Vagina (tissue), 2 donors: ENCODE measurements around the gene GPC5. TPM values are rescaled to one million over a fixed set of nuclear protein-coding genes. Genes with fewer than 3 reads are reported as not detected.

Source experiments
- DNase-seq, 2 donors: peaks; one replicate each; pipeline ENCODE4 v3.0.0-alpha.2; 2017; ENCODE audit errors: extremely low spot score in 2 of 2
- H3K27ac ChIP-seq: fragments of 200-600 bp; sonication (generic); one replicate; pipeline ENCODE4 v1.5.1; 2019
- H3K27me3 ChIP-seq: fragments of 200-600 bp; sonication (generic); one replicate; pipeline ENCODE4 v1.5.1; 2019
- H3K36me3 ChIP-seq, 2 donors: fragments of 200-600 bp; sonication (generic); one replicate each; pipeline ENCODE4 v1.5.1; 2017 to 2019
- H3K4me1 ChIP-seq: fragments of 200-600 bp; sonication (generic); one replicate; pipeline ENCODE4 v1.5.1; 2019
- H3K4me3 ChIP-seq, 2 donors: fragments of 200-600 bp; sonication (generic); 1 replicate in 1 of 2; 2 replicates in 1 of 2; pipeline ENCODE4 v1.5.1; 2016 to 2019
- H3K9me3 ChIP-seq: fragments of 200-600 bp; sonication (generic); one replicate; pipeline ENCODE4 v1.5.1; 2019
- CTCF ChIP-seq, 3 experiments: fragments of 450-650 bp in 2 of 3; fragments of 200-600 bp in 1 of 3; sonication (generic) in 1 of 3; IDR thresholded peaks; one replicate each; pipeline ENCODE4 v1.5.1; 2017 to 2019; ENCODE audit warnings: antibody characterized with exemption in 3 of 3, mild to moderate bottlenecking in 2 of 3, moderate library complexity in 2 of 3
- POLR2A ChIP-seq, 2 donors: fragments of 450-650 bp; IDR thresholded peaks; one replicate each; pipeline ENCODE4 v1.6.1; 2017; ENCODE audit warnings: antibody characterized with exemption in 2 of 2, mild to moderate bottlenecking in 2 of 2, moderate library complexity in 2 of 2
- POLR2AphosphoS5 ChIP-seq, 2 donors: sonication (generic); formaldehyde crosslinking; IDR thresholded peaks; one replicate each; pipeline ENCODE4 v1.9.0; 2017; ENCODE audit warnings: antibody characterized with exemption in 2 of 2, mild to moderate bottlenecking in 2 of 2, low read depth in 1 of 2; ENCODE audit not compliant: insufficient read depth in 1 of 2
- intact Hi-C: fragments of 100-400 bp; cut with DNase I; formaldehyde crosslinking; loops from one replicate; pipeline ENCODE4 v1.15.1; 2023
- total RNA-seq: library from RNA; depleted of rRNA; stranded (reverse); fragments of >200 nt; gene quantifications from one replicate; pipeline ENCODE4 v1.2.3, GENCODE V29; 2016

The GPC5 gene
- total RNA-seq, 1 donor from 2014 or later = 1.7 TPM

GRCh38 chr13:91627952-91628739, 229.7 kb downstream of the GPC5 start:
- Histone ChIP-seq H3K9me3 (no peaks in the 10 kb centered on the region), H3K27ac (no peak overlapping the region), H3K4me3 (no peak overlapping the region), H3K36me3 (no peaks in the 10 kb centered on the region), H3K27me3 (no peaks in the 10 kb centered on the region), H3K4me1 (no peaks in the 10 kb centered on the region)
- TF ChIP-seq POLR2AphosphoS5 (IDR thresholded peaks at IDR 0.05; ENCODE audit: insufficient read depth in 1 of 2, low read depth in 1 of 2) (no peak), POLR2A (IDR thresholded peaks at IDR 0.05) (no peak), CTCF (IDR thresholded peaks at IDR 0.05) (no peak)
- intact Hi-C loops = no loop called here
- DNase-seq = no peak

- intact Hi-C loops = loop anchor here (5.0 kb wide), 1 partner anchor 121 kb away; no protein-coding TSS in a partner anchor
- no peak overlapping the region for H3K27ac ChIP-seq
- H3K4me1 ChIP-seq = no peaks in the 10 kb centered on the region
- no peak for DNase-seq
- H3K9me3 ChIP-seq = no peaks in the 10 kb centered on the region
- TF ChIP-seq POLR2AphosphoS5 (IDR thresholded peaks at IDR 0.05; ENCODE audit: insufficient read depth in 1 of 2, low read depth in 1 of 2) (no peak), CTCF (IDR thresholded peaks at IDR 0.05) (no peak), POLR2A (IDR thresholded peaks at IDR 0.05) (no peak)
- H3K27me3 ChIP-seq = no peaks in the 10 kb centered on the region
- H3K4me3 ChIP-seq = no peak overlapping the region
- no peaks in the 10 kb centered on the region for H3K36me3 ChIP-seq
Measured at GRCh38 chr13:91630946-91631345, 232.5 kb downstream of the GPC5 start.

GRCh38 chr13:91632086-91632485, 233.7 kb downstream of the GPC5 start:
- H3K4me1 ChIP-seq = no peaks in the 10 kb centered on the region
- H3K4me3 ChIP-seq = no peak overlapping the region
- no peaks in the 10 kb centered on the region for H3K27me3 ChIP-seq
- no peak overlapping the region for H3K27ac ChIP-seq
- intact Hi-C loops = loop anchor here (5.0 kb wide), 1 partner anchor 120 kb away; no protein-coding TSS in a partner anchor
- H3K9me3 ChIP-seq = no peaks in the 10 kb centered on the region
- H3K36me3 ChIP-seq = no peaks in the 10 kb centered on the region
- DNase-seq = no peak
- TF ChIP-seq POLR2AphosphoS5 (IDR thresholded peaks at IDR 0.05; ENCODE audit: insufficient read depth in 1 of 2, low read depth in 1 of 2) (no peak), CTCF (IDR thresholded peaks at IDR 0.05) (no peak), POLR2A (IDR thresholded peaks at IDR 0.05) (no peak)

- TF ChIP-seq POLR2AphosphoS5 (IDR thresholded peaks at IDR 0.05; ENCODE audit: insufficient read depth in 1 of 2, low read depth in 1 of 2) (no peak), POLR2A (IDR thresholded peaks at IDR 0.05) (no peak), CTCF (IDR thresholded peaks at IDR 0.05) (no peak)
- Histone ChIP-seq H3K9me3 (no peaks in the 10 kb centered on the region), H3K27me3 (no peaks in the 10 kb centered on the region), H3K27ac (no peak overlapping the region), H3K4me1 (no peaks in the 10 kb centered on the region), H3K36me3 (no peaks in the 10 kb centered on the region), H3K4me3 (no peak overlapping the region)
- no peak for DNase-seq
- intact Hi-C loops = no loop called here
Measured at GRCh38 chr13:91639330-91639729, 240.9 kb downstream of the GPC5 start.

GRCh38 chr13:91643394-91643793, 245.0 kb downstream of the GPC5 start:
- Histone ChIP-seq H3K27me3 (no peaks in the 10 kb centered on the region), H3K4me3 (no peak overlapping the region), H3K27ac (no peak overlapping the region), H3K9me3 (no peaks in the 10 kb centered on the region), H3K4me1 (no peaks in the 10 kb centered on the region), H3K36me3 (no peaks in the 10 kb centered on the region)
- TF ChIP-seq POLR2AphosphoS5 (IDR thresholded peaks at IDR 0.05; ENCODE audit: insufficient read depth in 1 of 2, low read depth in 1 of 2) = no peak
- no peak for TF ChIP-seq POLR2A (IDR thresholded peaks at IDR 0.05)
- no peak for TF ChIP-seq CTCF (IDR thresholded peaks at IDR 0.05)
- intact Hi-C loops = no loop called here
- DNase-seq = no peak
